Stomach (tissue), 4 donors: ENCODE measurements around the gene PRDX3.

Experiments
- CTCF ChIP-seq, 7 experiments: fragments of 450-650 bp in 4 of 7; fragments of 200-600 bp in 3 of 7; sonication (generic) in 3 of 7; IDR thresholded peaks; one replicate each; pipeline ENCODE4 v1.5.1; 2016 to 2019; ENCODE audit warnings: antibody characterized with exemption in 7 of 7, control low read depth in 2 of 7, mild to moderate bottlenecking in 1 of 7
- POLR2A ChIP-seq, 4 donors: fragments of 450-650 bp; IDR thresholded peaks; one replicate each; pipeline ENCODE4 v1.6.1; 2016; ENCODE audit warnings: antibody characterized with exemption in 4 of 4, control low read depth in 2 of 4, mild to moderate bottlenecking in 1 of 4, moderate library complexity in 1 of 4
- POLR2AphosphoS5 ChIP-seq, 3 donors: sonication (generic); formaldehyde crosslinking; IDR thresholded peaks; one replicate each; pipeline ENCODE4 v1.6.1; 2016; ENCODE audit warnings: antibody characterized with exemption in 3 of 3

DNA sequence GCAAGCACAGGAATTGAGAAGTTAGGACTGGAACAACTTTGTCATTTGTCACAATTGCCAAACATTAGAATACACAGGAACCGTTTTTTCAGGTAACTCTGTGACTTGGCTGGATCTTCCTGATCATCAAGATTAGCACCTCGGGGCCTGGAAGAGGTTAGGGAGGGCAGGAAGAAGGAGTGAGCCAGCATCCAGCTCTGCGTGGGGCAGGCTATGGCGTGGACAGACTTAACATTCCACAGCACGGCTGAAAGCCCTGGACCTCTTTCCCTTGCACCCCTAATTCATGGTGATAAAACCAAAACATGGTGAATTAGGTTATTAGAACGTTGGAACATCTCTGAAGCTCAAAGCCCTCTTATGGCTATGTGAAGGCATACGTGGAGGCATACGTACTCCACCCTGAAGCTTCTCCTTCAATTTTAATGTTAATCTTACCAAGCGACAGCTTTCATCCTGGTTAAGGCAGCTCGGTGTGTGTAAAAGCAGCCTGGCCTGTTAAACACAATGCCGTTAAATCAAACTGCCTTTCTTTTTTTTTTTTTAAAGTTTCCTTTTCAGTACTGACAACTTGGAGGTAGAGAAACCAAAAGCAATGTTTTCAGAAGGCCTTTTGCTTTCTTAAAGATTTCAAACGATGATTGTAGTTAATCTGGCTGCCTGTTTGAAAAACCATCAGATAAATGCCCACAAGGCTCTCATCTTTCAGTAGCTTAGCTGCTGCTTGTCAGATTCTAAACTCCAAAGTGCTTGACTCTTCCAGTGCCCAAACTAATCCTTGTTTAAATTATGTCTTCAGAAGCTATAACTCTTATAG is 33.2 kb upstream of the PRDX3 start:
- TF ChIP-seq POLR2AphosphoS5 (IDR thresholded peaks at IDR 0.05): no peak
- TF ChIP-seq POLR2A (IDR thresholded peaks at IDR 0.05): no peak
- no peak for TF ChIP-seq CTCF (IDR thresholded peaks at IDR 0.05)
